AG10803 (cell line): ENCODE measurements around the gene KRTAP10-12.
"Not testable (repeated sequence)": the region's sequence is repeated elsewhere in the genome, so short reads cannot be mapped to it uniquely, and the experiment has no call there.

Source experiments
- DNase-seq: peaks from one replicate; pipeline ENCODE4 v3.0.0; 2010; ENCODE audit warnings: low read depth
- H3K4me3 ChIP-seq: 2 replicates; pipeline ENCODE4 v1.5.1; 2011; ENCODE audit warnings: mild to moderate bottlenecking, low read length, control low read depth
- CTCF ChIP-seq: conservative IDR thresholded peaks from 2 replicates; pipeline ENCODE4 v1.5.1; 2011; ENCODE audit warnings: mild to moderate bottlenecking, low read length, control low read depth, inconsistent platforms

KRTAP10-12 gene

GRCh38 chr21:44697172-44697810 is at the start of gene KRTAP10-12:
Gene KRTAP10-12, plus strand, starts transcription at chr21:44697172. Its CDS starts 30 bp downstream, at chr21:44697202.
- DNase-seq, H3K4me3 ChIP-seq: not testable (repeated sequence)

- no peak for DNase-seq
- TF ChIP-seq CTCF, result no peak
- no peak overlapping the region for H3K4me3 ChIP-seq
Observed at GRCh38 chr21:44647222-44647552, 49.8 kb upstream of the KRTAP10-12 start.

- no peak for TF ChIP-seq CTCF
- no peak for DNase-seq
- H3K4me3 ChIP-seq, result no peak overlapping the region
Observed at GRCh38 chr21:44648557-44649311, 48.2 kb upstream of the KRTAP10-12 start.

GRCh38 chr21:44649521-44650100 is 47.4 kb upstream of the KRTAP10-12 start:
- DNase-seq, result no peak
- no peak overlapping the region for H3K4me3 ChIP-seq
- TF ChIP-seq CTCF, result no peak

GRCh38 chr21:44650265-44650972 is 46.6 kb upstream of the KRTAP10-12 start:
- DNase-seq, result no peak
- no peak for TF ChIP-seq CTCF
- H3K4me3 ChIP-seq, result no peak overlapping the region

GRCh38 chr21:44650973-44651675 is 45.8 kb upstream of the KRTAP10-12 start:
- no peak overlapping the region for H3K4me3 ChIP-seq
- no peak for TF ChIP-seq CTCF
- DNase-seq, result no peak

GRCh38 chr21:44653123-44653522 is 43.8 kb upstream of the KRTAP10-12 start:
- H3K4me3 ChIP-seq, result no peak overlapping the region
- no peak for TF ChIP-seq CTCF
- DNase-seq, result no peak
